ENCODE data around the gene TFDP1.

Gene TFDP1

GRCh38 chr13:113634279-113635047 is 49.9 kb downstream of the TFDP1 start:
- no peak for DNase-seq (ENCODE audit: low read depth)

- DNase-seq (ENCODE audit: low read depth) = no peak
These were observed 50.5 kb downstream of the TFDP1 start for GRCh38 chr13:113635048-113635420.

GRCh38 chr13:113635709-113636108 is 51.2 kb downstream of the TFDP1 start:
- DNase-seq (ENCODE audit: low read depth) = no peak

GRCh38 chr13:113636266-113636963 is 51.9 kb downstream of the TFDP1 start:
- no peak for DNase-seq (ENCODE audit: low read depth)

GRCh38 chr13:113637262-113638160 is 53.0 kb downstream of the TFDP1 start:
- no peak for DNase-seq (ENCODE audit: low read depth)

GRCh38 chr13:113638173-113638746 is 53.7 kb downstream of the TFDP1 start:
- DNase-seq (ENCODE audit: low read depth) = no peak

- DNase-seq (ENCODE audit: low read depth) = no peak
These were observed 54.3 kb downstream of the TFDP1 start for GRCh38 chr13:113638806-113639205.

GRCh38 chr13:113639616-113640262 is 55.2 kb downstream of the TFDP1 start:
- no peak for DNase-seq (ENCODE audit: low read depth)

GRCh38 chr13:113641426-113641825 is 56.9 kb downstream of the TFDP1 start:
- no peak for DNase-seq (ENCODE audit: low read depth)

GRCh38 chr13:113642563-113642962 is 58.0 kb downstream of the TFDP1 start:
- DNase-seq (ENCODE audit: low read depth) = no peak

- no peak for DNase-seq (ENCODE audit: low read depth)
These were observed 59.0 kb downstream of the TFDP1 start for GRCh38 chr13:113643593-113643992.

GRCh38 chr13:113644800-113645199 is 60.2 kb downstream of the TFDP1 start:
- no peak for DNase-seq (ENCODE audit: low read depth)

GRCh38 chr13:113645329-113645728 is 60.8 kb downstream of the TFDP1 start:
- DNase-seq (ENCODE audit: low read depth) = no peak

GRCh38 chr13:113646376-113646775 is 61.8 kb downstream of the TFDP1 start:
- DNase-seq (ENCODE audit: low read depth) = no peak

GRCh38 chr13:113646921-113647340 is 62.4 kb downstream of the TFDP1 start:
- DNase-seq (ENCODE audit: low read depth) = no peak

- no peak for DNase-seq (ENCODE audit: low read depth)
These were observed 63.0 kb downstream of the TFDP1 start for GRCh38 chr13:113647351-113648215.

- DNase-seq (ENCODE audit: low read depth) = no peak
These were observed 63.7 kb downstream of the TFDP1 start for GRCh38 chr13:113648216-113648610.

- DNase-seq (ENCODE audit: low read depth) = no peak
These were observed 64.7 kb downstream of the TFDP1 start for GRCh38 chr13:113649212-113649611.

- DNase-seq (ENCODE audit: low read depth) = no peak
These were observed 65.7 kb downstream of the TFDP1 start for GRCh38 chr13:113650275-113650674.

GRCh38 chr13:113650731-113651148 is 66.2 kb downstream of the TFDP1 start:
- no peak for DNase-seq (ENCODE audit: low read depth)

Measured in activated T-cell treated with anti-CD3 and anti-CD28 coated beads for 48 hours (primary cell).